HEK293 (cell line): ENCODE measurements around the gene KIF3B.
A peak's percentile ranks its signal among the peaks of the same experiment; 100 is the strongest.

Experiments used
- GLI2 ChIP-seq: fragments of 450-650 bp; formaldehyde crosslinking; IDR thresholded peaks from 2 replicates; pipeline ENCODE4; 2017; ENCODE audit warnings: missing biosample characterization, missing genetic modification characterization, low read depth, borderline replicate concordance
- HOXA7 ChIP-seq: sonication (generic); formaldehyde crosslinking; IDR thresholded peaks from 2 replicates; pipeline ENCODE4 v1.8.1; 2022; ENCODE audit warnings: missing genetic modification reagents, borderline replicate concordance
- HOXC10 ChIP-seq: sonication (generic); formaldehyde crosslinking; IDR thresholded peaks from 2 replicates; pipeline ENCODE4 v1.8.1; 2023; ENCODE audit warnings: mild to moderate bottlenecking, missing genetic modification reagents
- HOXD13 ChIP-seq: sonication (generic); formaldehyde crosslinking; IDR thresholded peaks from 2 replicates; pipeline ENCODE4 v1.8.0; 2022; ENCODE audit warnings: missing genetic modification reagents, borderline replicate concordance
- KLF10 ChIP-seq: fragments of 450-650 bp; IDR thresholded peaks from 2 replicates; pipeline ENCODE4 v1.5.1; 2018; ENCODE audit warnings: missing biosample characterization, mild to moderate bottlenecking, missing genetic modification characterization
- PBX3 ChIP-seq: sonication (generic); formaldehyde crosslinking; IDR thresholded peaks from 2 replicates; pipeline ENCODE4 v1.8.1; 2022; ENCODE audit warnings: mild to moderate bottlenecking, moderate library complexity, missing genetic modification reagents
- PRDM1 ChIP-seq: fragments of 450-650 bp; formaldehyde crosslinking; IDR thresholded peaks from 2 replicates; pipeline ENCODE4; 2016; ENCODE audit warnings: missing biosample characterization, missing genetic modification characterization
- PRDM10 ChIP-seq: fragments of 450-650 bp; formaldehyde crosslinking; IDR thresholded peaks from 2 replicates; pipeline ENCODE4 v1.5.1; 2016; ENCODE audit warnings: missing biosample characterization, missing genetic modification characterization
- PRDM2 ChIP-seq: fragments of 450-650 bp; formaldehyde crosslinking; IDR thresholded peaks from 2 replicates; pipeline ENCODE4 v1.5.1; 2016; ENCODE audit warnings: missing biosample characterization, missing genetic modification characterization, borderline replicate concordance
- SP7 ChIP-seq: fragments of 450-650 bp; formaldehyde crosslinking; IDR thresholded peaks from 2 replicates; pipeline ENCODE4 v1.5.1; 2016; ENCODE audit warnings: missing biosample characterization, missing genetic modification characterization
- TCF7L2 ChIP-seq: IDR thresholded peaks from 2 replicates; pipeline ENCODE4 v1.6.1; 2011; ENCODE audit warnings: low read depth, mild to moderate bottlenecking, inconsistent platforms, low read length, moderate library complexity, borderline replicate concordance
- YY1 ChIP-seq: fragments of 450-650 bp; formaldehyde crosslinking; IDR thresholded peaks from 2 replicates; pipeline ENCODE4 v1.5.1; 2018; ENCODE audit warnings: missing biosample characterization, missing genetic modification characterization
- ZBTB26 ChIP-seq: fragments of 450-650 bp; formaldehyde crosslinking; optimal IDR thresholded peaks from 2 replicates; pipeline ENCODE3; 2016; ENCODE audit warnings: missing biosample characterization, mild to moderate bottlenecking, missing genetic modification characterization
- ZBTB7A ChIP-seq: fragments of 450-650 bp; formaldehyde crosslinking; IDR thresholded peaks from 2 replicates; pipeline ENCODE4 v1.5.1; 2016; ENCODE audit warnings: low read depth, missing biosample characterization, missing genetic modification characterization
- ZFP3 ChIP-seq: fragments of 450-650 bp; formaldehyde crosslinking; IDR thresholded peaks from 2 replicates; pipeline ENCODE4 v1.5.1; 2016; ENCODE audit warnings: low read depth, missing biosample characterization, missing genetic modification characterization
- ZFP69B ChIP-seq: fragments of 450-650 bp; formaldehyde crosslinking; IDR thresholded peaks from 2 replicates; pipeline ENCODE4 v1.5.1; 2016; ENCODE audit warnings: missing biosample characterization, missing genetic modification characterization
- ZNF133 ChIP-seq: fragments of 450-650 bp; formaldehyde crosslinking; IDR thresholded peaks from 2 replicates; pipeline ENCODE4 v1.5.1; 2016; ENCODE audit warnings: missing biosample characterization, missing genetic modification characterization
- ZNF138 ChIP-seq: fragments of 450-650 bp; formaldehyde crosslinking; IDR thresholded peaks from 2 replicates; pipeline ENCODE4 v1.5.1; 2016; ENCODE audit warnings: missing biosample characterization, missing genetic modification characterization, borderline replicate concordance
- ZNF248 ChIP-seq: fragments of 450-650 bp; formaldehyde crosslinking; IDR thresholded peaks from 2 replicates; pipeline ENCODE4 v1.5.1; 2017; ENCODE audit warnings: missing biosample characterization, missing genetic modification characterization
- ZNF292 ChIP-seq: fragments of 450-650 bp; formaldehyde crosslinking; IDR thresholded peaks from 2 replicates; pipeline ENCODE4 v1.5.1; 2016; ENCODE audit warnings: low read depth, missing biosample characterization, missing genetic modification characterization, borderline replicate concordance
- ZNF302 ChIP-seq: fragments of 450-650 bp; formaldehyde crosslinking; IDR thresholded peaks from 2 replicates; pipeline ENCODE4 v1.5.1; 2016; ENCODE audit warnings: missing biosample characterization, missing genetic modification characterization, low read depth
- ZNF37A ChIP-seq: fragments of 450-650 bp; IDR thresholded peaks from 2 replicates; pipeline ENCODE4 v1.5.1; 2018; ENCODE audit warnings: missing biosample characterization, missing genetic modification characterization
- ZNF571 ChIP-seq: fragments of 450-650 bp; formaldehyde crosslinking; IDR thresholded peaks from 2 replicates; pipeline ENCODE4 v1.5.0; 2017; ENCODE audit warnings: missing biosample characterization, missing genetic modification characterization
- ZNF629 ChIP-seq: fragments of 450-650 bp; formaldehyde crosslinking; IDR thresholded peaks from 2 replicates; pipeline ENCODE4 v1.5.1; 2017; ENCODE audit warnings: missing biosample characterization, missing genetic modification characterization
- ZNF837 ChIP-seq: fragments of 450-650 bp; formaldehyde crosslinking; IDR thresholded peaks from 2 replicates; pipeline ENCODE4 v1.5.1; 2016; ENCODE audit warnings: missing biosample characterization, missing genetic modification characterization
- ZSCAN23 ChIP-seq: fragments of 450-650 bp; formaldehyde crosslinking; IDR thresholded peaks from 2 replicates; pipeline ENCODE4 v1.5.1; 2016; ENCODE audit warnings: missing biosample characterization, missing genetic modification characterization
- TF ChIP-seq, protein P1 (sequence below): fragments of 450-650 bp; formaldehyde crosslinking; IDR thresholded peaks from 2 replicates; pipeline ENCODE4; 2016; ENCODE audit warnings: missing biosample characterization, missing genetic modification characterization

KIF3B gene

DNA sequence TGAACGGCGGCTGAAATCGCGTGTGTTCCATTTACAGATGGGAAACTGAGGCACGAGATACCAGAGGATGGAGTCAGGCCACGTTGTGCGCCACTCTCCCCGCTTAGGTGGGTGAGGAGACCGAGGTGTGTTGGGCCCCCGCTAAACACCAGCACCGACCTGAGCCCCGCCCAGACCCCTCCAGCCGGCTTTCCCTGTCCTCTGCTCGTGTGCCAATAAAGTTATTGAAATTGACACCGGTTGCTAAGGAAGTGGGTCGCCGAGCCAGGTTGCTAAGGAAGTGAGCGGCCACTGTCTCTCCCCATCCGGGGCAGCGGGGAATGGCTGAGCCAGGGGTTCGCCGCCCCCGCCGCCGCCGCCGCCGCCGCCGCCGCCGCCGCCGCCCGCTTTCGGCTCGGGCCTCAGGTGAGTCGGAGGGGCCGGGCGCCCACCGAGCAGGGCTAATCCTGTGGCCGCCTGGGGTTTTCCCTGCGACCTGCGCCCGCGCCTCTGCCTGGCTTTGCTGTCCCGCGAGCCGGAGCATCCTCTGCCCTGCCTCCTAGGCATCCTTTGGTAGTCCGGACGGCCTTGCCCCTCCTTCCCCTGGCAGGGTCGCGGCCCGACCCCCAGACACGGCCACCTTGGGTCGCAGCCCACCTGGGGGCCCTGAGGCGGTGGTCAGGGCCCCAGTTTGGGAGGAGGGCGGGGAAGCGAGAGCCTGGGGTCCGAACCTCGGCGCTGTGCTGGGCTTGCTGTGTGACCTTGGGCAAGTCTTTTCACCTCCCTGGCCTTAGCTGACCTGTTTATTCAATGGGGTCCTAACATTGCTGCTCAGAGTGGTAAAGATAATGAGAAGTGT, at the start of gene KIF3B (continued):
- TF ChIP-seq ZNF571: no peak
- TF ChIP-seq ZBTB7A: peak; percentile 59; the same call in 1 of the 2 replicates
- TF ChIP-seq ZFP3 (tag by site-specific recombination): peak; percentile 17; the same call in 1 of the 2 replicates
- no peak for TF ChIP-seq TCF7L2
- peak; percentile 70 for TF ChIP-seq YY1 (tag by site-specific recombination)
- TF ChIP-seq ZNF837 (tag by site-specific recombination): no peak
- no peak for TF ChIP-seq ZNF292
- no peak for TF ChIP-seq PRDM2 (tag by site-specific recombination)
- no peak for TF ChIP-seq ZNF133 (tag by site-specific recombination)
- peak; percentile 79 for TF ChIP-seq SP7 (tag by site-specific recombination)
- TF ChIP-seq PBX3 (CRISPR knock-in tag): no peak
- TF ChIP-seq HOXD13 (CRISPR knock-in tag): no peak
- TF ChIP-seq HOXA7 (CRISPR knock-in tag): no peak
- no peak for TF ChIP-seq ZNF248 (tag by site-specific recombination)
- no peak for TF ChIP-seq GLI2 (tag by site-specific recombination)
- TF ChIP-seq ZNF302: no peak
- peak; percentile 61; the same call in 1 of the 2 replicates for TF ChIP-seq PRDM10 (tag by site-specific recombination)
- peak; percentile 36; the same call in 1 of the 2 replicates for TF ChIP-seq PRDM1
- no peak for TF ChIP-seq ZNF138 (tag by site-specific recombination)
- no peak for TF ChIP-seq HOXC10
- TF ChIP-seq ZNF629: peak; percentile 52
- TF ChIP-seq, protein P1, sequence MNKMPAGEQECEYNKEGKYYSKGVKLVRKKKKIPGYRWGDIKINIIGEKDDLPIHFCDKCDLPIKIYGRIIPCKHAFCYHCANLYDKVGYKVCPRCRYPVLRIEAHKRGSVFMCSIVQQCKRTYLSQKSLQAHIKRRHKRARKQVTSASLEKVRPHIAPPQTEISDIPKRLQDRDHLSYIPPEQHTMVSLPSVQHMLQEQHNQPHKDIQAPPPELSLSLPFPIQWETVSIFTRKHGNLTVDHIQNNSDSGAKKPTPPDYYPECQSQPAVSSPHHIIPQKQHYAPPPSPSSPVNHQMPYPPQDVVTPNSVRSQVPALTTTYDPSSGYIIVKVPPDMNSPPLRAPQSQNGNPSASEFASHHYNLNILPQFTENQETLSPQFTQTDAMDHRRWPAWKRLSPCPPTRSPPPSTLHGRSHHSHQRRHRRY (tag by site-specific recombination): no peak
- 0 out of 2 replicates have a peak, but pooled peaks have one; percentile 52 for TF ChIP-seq ZSCAN23 (tag by site-specific recombination)
- no peak for TF ChIP-seq ZNF37A (tag by site-specific recombination)
- TF ChIP-seq ZFP69B: peak; percentile 49; the same call in 1 of the 2 replicates
- no peak; the same call in 1 of the 2 replicates for TF ChIP-seq KLF10 (tag by site-specific recombination)
- TF ChIP-seq ZBTB26 (tag by site-specific recombination): peak; percentile 12
